Measurements from ENCODE around the gene SNX24. TPM values are rescaled to one million over a fixed set of nuclear protein-coding genes. Genes with fewer than 3 reads are reported as not detected.
A peak's percentile ranks its signal among the peaks of the same experiment; 100 is the strongest.

Gene SNX24
- polyA plus RNA-seq, 3 donors: 20.3 to 26.0 (median 25.5) TPM

DNA sequence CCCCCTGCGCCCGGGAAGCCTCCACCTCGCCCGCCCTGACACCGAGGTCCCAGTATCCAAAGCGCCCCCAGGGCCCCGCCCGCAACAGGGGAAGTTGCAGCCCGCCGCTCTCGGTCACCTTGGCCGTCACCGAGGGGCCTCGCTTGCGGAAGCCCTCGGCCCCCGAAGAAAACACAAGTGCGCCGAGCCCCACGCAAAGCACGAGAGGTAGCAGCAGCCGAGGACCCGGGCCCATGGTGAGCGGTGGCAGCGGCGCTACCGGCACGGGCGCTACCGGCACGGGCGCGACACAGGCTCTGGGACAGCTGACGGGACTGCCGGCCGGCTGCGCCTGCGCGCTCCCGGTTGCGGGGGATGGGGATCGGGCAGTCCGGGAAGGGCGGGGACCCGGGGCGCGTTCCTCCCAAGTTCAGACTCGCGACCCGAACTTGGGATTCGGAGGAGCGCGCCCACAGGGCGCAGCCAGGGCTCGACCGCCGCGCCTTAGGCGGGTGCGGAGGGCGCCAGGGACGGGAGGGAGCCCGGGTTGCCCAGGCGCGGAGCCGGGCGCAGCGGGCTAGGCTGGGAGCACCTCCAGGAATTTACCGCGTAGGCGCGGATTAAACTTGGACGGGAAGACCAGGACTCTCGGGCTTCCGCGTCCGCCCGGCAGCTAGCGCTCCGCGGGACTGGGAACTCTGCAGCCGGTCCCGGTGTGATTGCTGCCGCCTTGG lies 191.1 kb downstream of the SNX24 start, which contains the start of gene PPIC:
Gene PPIC (minus strand): TSS at position 335 of the 713 bp plus-strand sequence. CDS start 100 bp downstream, at position 235.
- DNase-seq (ENCODE audit: extremely low read depth in 1 of 11, low read depth in 9 of 11, low spot score in 4 of 11): peak in 10 of 11 donors; percentile 54 to 76 (median 68)

DNA sequence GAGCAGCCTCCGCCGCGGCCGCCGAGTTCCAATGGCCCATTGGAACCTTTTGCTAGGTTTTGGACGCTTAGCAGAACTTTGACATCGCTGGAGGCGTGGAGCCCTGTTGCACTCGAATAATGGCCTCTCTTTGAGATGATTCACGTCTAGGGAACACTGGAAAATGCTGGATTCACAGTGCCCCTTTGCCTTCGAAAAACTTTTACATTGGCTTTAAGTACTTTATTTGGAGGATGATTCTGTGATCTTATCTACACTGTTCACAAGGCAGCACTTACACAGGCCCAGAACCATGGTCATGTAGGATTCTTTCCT lies 191.6 kb downstream of the SNX24 start:
- DNase-seq (ENCODE audit: extremely low read depth in 1 of 11, low read depth in 9 of 11, low spot score in 4 of 11): no peak

DNA sequence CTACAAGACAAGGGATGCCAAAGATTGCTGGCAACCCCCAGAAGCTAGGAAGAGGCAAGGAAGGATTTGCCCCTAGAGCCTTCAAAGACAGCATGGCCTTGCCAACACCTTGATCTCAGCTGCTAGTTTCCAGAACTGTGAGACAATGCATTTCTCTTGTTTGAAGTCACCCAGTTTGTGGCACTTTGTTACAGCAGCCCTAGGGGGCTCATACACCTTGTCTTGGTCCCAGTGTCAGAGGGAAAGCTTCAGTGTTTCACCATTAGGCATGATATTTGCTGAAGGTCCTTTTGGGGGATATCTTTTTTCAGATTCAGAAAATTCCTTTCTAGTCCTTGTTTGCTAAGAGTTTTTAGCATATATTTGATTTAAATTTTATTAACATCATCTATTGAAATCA lies 194.3 kb downstream of the SNX24 start:
- no peak for DNase-seq (ENCODE audit: extremely low read depth in 1 of 11, low read depth in 9 of 11, low spot score in 4 of 11)

DNA sequence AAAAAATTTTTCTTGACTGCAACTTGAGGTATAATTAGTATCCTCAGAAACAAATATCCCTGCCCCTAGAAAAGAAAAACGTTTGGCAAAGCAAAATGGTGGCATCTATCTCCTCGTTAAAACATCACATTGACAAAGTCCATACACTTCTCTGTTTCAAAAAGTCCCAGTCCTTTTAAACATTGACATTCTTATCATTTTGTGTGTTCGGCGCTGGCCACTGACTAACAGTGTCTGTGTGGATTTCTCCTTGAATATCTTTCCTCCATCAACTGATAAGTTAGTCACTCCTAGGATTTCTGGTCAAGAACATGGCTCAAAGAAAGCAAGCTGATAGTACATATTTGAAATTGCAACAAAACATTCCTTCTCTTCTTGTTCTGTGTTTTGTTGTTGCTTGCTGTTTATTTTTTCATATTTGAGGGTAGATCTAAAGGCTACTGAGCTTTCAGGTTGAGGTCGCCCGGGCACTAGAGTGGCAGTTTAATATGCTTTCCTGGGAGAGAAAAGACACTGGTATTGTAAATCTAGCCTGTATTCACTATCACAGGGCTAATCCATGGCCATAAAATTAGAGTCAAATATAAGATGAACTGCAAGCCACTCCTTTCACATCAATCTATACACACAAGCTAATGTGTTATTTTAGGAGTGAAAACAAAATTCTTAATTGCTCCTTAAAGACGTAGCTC lies 199.7 kb downstream of the SNX24 start:
- DNase-seq (ENCODE audit: extremely low read depth in 1 of 11, low read depth in 9 of 11, low spot score in 4 of 11): no peak

DNA sequence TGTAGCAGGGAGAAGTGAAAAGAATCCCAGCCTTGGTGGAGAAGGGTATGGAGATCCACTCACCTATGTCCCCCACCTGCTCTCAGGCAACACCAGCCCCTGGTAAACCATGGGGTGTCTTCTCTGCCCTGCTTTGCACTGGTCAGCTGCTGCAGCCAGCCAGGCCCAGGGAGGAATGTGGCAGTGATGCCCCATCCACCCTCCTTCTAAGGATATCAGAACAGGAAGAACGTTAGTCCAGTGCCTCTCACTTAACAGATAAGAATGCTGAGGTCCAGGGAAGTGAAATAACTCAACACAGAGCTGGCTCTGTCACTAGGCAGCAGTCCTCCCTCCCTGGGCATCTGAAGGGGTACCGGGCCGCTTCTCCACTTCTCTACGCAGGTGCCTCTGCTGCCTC lies 200.8 kb downstream of the SNX24 start:
- no peak for DNase-seq (ENCODE audit: extremely low read depth in 1 of 11, low read depth in 9 of 11, low spot score in 4 of 11)

DNA sequence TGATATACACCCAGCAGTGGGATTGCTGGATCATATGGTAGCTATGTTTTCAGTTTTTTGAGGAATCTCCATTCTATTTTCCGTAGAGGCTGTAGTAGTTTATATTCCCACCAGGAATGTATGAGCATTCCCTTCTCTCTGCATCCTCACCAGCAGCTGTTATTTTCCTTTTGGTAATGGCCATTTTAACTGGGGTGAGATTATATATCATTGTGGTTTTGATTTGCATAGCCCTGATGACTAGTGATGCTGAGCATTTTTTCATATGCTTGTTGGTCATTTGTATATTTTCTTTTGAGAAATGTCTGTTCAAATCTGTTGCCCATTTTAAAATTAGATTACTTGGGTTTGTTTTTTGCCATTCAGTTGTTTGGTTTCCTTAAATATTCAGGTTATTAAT lies 202.3 kb downstream of the SNX24 start:
- no peak for DNase-seq (ENCODE audit: extremely low read depth in 1 of 11, low read depth in 9 of 11, low spot score in 4 of 11)

DNA sequence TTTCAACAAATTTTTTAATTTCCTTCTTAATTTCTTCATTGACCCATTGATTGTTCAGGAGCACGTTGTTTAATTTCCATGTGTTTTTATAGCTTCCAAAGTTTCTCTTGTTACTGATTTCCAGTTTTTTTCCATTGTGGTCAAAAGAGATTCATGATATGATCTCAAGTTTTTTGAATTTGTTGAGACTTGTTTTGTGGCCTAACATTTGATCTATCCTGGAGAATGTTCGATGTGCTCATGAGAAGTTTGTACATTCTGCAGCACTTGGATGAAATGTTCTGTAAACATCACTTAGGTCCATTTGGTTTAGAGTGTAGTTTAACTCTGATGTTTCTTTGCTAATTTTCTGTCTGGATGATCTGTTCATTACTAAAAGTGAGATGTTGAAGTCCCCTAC lies 205.8 kb downstream of the SNX24 start:
- no peak for DNase-seq (ENCODE audit: extremely low read depth in 1 of 11, low read depth in 9 of 11, low spot score in 4 of 11)

Other genes with a start within 250 kb of the SNX24 start
- 100 to 1,000 TPM; 144 to 179 (median 156) TPM for gene SNX2, start 70.5 kb upstream of the SNX24 start, polyA plus RNA-seq (ENCODE audit: insufficient read length in 3 of 3)
- gene PPIC, start 191.1 kb downstream of the SNX24 start, polyA plus RNA-seq (ENCODE audit: insufficient read length in 3 of 3): 10 to 100 TPM; 32.6 to 37.5 (median 35.3) TPM
- gene PRDM6, start 243.6 kb downstream of the SNX24 start, polyA plus RNA-seq (ENCODE audit: insufficient read length in 3 of 3): 1 to 10 TPM in 2 of 3 donors, under 1 TPM in 1; 0.84 to 1.4 (median 1.3) TPM

Measured in renal cortex interstitium (tissue), 11 donors.